GM19397 (cell line): ENCODE data around the gene IL26.

Source experiments
- ATAC-seq: cut with Tn5 transposase; IDR thresholded peaks from one replicate; pipeline ENCODE4 v1.9.1; 2021; ENCODE audit warnings: mild to moderate bottlenecking, moderate library complexity; ENCODE audit not compliant: unreplicated experiment

The IL26 gene

GRCh38 chr12:68225576-68226476 lies at the start of gene IL26:
Gene IL26 (minus strand): TSS chr12:68225810. CDS start chr12:68225756, 54 bp downstream.
- no peak for ATAC-seq

DNA sequence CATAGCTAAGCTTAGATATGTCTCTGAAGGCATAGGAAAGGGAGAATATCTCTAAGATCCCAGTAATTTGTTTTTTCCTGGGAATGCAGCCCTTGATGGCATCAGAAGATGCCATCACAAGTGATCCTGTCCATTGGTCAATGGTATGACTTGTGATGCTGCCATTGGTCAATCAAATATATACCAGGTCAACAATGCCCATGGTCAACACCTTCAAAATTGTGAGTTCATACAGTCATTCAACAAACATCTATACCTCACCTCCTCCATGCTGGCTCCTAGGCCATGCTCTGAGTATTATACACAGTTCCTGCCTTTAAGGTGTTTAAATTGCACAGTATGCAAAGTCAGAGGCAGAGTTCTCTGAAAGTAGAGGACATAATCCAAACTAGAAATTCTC lies 47.1 kb upstream of the IL26 start:
- no peak for ATAC-seq

DNA sequence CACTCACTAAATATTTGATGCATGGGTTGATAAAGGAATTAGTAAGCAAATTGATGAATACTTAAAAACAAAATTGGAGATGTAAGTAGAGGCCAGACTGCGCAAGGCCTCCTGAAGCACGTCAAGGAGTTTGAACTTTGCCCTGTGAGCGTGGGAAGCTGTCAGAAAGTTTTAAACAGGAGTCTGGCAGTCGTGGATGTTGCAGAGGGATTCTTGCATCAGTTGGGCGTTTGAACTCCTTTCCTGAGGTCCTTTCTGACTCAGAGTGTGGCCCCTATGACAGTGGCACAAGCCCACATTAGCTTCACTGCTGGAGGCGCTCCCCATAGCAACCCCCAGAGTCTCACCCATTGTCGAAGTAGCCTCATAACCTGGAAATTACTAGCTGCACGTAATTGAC lies 45.7 kb upstream of the IL26 start:
- ATAC-seq = no peak

DNA sequence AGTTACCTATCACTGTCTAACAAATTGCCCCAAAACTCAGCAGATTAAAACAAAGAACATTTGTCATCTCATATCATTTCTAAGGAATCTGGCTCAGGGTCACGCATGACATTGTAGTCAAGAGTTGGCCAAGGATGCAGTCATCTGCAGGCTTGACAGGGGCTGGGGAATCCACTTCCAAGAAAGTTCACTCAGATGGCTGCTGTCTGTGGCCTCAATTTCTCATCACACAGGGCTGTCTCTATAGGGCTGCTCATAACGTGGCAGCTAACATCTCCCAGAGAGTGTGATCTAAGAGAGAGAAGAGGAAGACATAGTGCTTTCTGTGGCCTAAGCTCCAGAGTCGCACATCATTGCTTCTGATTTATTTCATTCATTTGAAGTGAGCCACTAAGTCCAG lies 44.7 kb upstream of the IL26 start:
- ATAC-seq = no peak

- ATAC-seq = no peak
Measured at GRCh38 chr12:68269779-68270178, 44.2 kb upstream of the IL26 start.

DNA sequence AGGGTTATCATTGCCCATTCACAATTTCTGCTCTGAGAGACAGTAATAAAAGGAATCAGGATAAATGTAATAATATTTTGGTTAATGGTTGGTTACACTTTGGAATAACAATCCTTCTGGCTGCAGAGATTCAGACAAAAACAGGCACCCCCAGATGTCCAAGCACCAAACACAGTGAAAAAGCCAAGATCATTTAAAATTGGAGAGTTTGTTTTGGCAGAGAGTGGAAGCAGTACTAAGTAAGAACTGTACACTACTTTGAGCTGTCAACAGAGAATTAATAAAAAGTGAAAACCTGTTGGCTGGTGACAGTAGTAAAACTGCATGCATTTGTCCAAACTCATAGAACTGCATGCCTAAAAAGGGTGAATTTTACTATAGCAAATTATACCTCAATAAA lies 43.4 kb upstream of the IL26 start:
- no peak for ATAC-seq

DNA sequence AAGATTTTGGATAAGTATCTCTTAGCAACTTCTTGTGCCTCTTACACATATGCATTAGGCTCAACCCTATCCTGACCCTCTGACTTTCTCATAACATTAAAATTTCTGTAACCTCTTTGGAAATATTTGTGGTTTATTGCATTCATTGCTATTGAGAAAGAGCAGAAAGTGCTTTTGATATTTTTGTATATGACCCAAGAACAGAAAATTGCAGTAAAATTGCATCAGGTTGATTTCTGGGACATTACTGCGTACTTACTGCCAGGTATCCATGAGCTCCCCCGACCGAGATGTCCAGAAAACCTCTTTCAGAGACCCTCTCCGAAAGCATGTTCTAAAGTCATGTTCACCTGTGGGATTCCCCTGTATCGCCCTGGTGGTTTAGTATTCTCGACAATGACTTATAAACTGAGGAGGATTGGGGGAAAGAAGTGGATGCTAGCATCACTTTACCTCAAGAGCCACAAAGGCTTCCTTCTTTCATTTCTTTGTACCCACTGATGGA lies 42.3 kb upstream of the IL26 start:
- ATAC-seq = no peak

GRCh38 chr12:68264857-68265256 lies 39.2 kb upstream of the IL26 start:
- ATAC-seq = no peak

DNA sequence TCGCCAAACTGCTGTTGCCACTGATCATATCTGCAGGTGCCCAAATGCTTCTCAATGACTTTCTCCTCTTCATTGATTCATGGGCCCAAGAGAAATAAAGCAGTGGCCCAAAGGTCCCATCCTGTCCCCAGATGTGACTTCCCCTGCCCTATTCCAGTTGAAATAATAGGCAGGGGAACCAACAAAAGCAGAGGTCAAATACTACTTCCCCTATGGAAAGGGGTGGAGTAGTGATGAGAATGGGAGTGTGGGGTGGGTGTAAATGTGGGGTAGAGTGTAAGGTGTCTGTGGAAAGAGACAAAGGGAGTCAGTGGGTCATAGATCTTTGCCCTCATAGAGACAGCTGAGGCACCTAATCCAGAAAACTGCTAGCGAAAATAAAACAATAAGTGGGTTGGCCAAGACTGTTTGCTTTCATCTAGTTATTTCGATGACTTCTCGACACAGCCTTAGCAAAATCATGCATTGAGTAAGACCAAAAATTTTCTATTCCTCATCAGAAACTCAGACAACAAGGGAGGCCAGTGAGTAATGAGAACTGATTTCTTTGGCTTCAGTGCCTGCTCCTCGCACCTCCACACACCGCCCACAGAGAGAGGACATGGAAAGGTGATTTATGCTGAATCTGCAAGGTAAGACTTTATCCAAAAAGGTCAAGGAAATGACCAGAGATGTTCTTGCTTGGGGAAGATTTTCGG lies 38.7 kb upstream of the IL26 start:
- no peak for ATAC-seq

DNA sequence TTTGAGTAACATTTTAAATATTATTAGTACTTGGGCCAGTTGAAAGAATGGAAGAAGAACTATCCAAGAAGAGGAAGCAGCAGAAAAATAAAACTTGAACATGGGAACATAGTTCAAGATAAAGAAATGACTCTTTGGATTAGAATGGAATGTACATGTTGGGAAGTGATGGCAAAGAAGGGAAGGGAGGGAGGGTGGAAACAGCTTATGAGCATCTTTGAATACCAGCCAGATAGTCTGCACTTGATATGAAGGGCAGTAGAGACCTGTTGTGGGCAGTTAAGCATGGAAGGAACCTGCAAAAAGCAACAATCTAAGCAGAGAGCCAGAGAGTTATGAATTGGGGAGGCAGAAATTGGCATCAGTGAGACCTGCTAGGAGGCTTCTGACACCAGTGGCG lies 37.8 kb upstream of the IL26 start:
- no peak for ATAC-seq

- ATAC-seq = no peak
Measured at GRCh38 chr12:68261896-68262295, 36.3 kb upstream of the IL26 start.

GRCh38 chr12:68260153-68260552 lies 34.5 kb upstream of the IL26 start:
- ATAC-seq = no peak

DNA sequence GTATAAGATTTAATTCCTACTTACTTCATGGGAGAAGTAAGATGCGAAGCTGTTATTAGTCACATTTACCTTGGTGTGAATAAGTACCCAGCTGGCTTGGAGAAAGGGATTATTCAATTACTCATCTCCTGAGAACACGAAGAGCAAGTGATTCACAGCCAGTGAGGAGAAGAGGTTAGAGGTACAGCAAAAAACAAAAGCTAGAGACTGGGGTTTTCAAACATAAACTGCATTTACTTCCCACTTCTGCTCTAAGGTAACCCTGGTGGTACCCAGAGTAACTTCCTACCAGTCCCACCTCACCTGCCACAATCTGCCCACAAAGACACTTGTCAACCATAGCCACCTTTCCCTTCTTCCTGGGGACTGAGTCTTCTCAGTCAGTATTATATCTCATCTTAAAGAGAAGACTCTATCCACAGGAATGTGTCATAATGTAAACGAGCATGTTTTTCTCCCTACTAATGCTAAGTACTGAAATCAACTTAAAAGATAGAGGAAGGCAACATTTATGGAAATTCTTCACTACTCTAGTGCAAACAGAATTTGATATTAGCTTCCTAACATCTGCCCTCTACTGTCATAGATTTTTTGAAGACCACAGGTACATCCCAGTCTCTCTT lies 33.8 kb upstream of the IL26 start:
- ATAC-seq = no peak

- ATAC-seq = no peak
Measured at GRCh38 chr12:68253504-68253903, 27.9 kb upstream of the IL26 start, which contains the start of gene IL22. Gene IL22 (minus strand): TSS chr12:68253604. CDS start chr12:68253448, 156 bp downstream.

DNA sequence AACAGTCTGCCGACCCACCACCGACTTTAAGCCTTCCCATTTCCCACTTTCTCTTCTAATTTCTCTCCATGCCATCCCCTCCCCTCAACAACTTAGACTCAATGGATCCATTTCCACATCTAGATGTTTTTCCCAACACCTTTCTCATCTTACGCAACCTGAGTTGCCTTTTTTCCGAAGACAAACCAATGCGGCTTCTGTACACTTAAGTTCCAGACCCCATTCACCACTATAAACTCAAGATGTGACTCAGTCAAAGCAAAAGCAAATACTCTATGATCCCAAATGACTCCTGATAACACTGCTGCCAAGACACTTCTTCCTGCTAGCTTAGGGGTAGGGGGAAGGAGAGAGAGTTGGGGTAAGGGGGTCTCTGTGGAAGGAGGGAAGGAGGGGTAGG lies 26.5 kb upstream of the IL26 start:
- no peak for ATAC-seq

DNA sequence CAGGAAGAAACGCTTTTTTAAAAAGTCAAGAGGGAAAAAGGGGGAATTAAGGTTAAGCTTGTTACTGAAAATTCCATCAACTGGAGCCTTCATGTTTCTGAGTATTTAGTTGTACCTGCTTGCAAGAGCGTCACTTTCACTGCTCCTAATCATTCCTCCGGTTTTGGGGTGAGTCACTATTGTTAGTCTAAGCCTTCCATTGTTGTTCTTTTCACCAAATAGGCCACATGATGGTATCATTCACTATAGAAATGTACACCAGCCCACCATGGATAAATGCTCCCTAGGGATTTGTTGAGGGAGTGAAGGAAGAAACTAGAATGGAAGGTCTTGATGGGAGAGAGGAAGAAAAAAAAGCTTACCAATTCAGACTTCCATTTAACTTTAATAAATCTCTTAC lies 24.8 kb upstream of the IL26 start:
- ATAC-seq = no peak

DNA sequence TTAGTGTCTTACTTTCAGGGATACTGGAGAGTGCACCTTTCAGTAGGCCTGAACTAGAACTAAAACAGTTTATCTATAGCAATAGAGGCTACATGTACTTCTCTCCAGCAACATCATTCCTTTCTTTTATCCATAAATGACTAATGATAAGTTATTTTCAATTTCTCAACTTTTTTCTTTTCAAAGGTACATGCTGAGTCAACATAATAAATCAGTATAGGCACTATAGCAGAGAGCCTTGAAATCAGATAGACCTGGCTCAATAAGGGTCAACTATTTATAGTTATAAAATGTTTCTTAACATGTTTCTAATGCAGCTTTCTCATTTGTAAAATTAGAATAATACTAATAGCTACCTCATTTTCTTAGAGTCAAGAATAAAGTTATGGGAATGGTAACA lies 22.2 kb upstream of the IL26 start:
- no peak for ATAC-seq

DNA sequence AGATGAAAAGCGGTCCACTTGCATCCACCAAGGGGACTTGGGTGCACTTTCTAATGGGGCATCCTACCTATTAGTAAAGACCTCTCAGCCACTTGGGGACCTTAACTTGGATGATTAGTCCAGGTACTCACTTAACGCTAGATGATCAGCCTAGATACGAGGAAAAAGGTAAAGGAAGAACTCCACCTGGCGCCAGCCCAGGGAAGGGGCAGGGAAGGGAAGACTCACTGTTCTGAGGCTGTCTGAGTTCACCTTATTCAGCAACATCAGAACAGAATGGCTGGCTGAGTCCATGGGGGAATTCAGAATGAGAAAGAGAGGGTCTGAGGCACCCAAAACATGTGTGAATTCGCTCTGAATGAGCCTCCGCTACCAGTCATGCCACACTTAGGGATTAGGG lies 20.7 kb upstream of the IL26 start:
- ATAC-seq = no peak

- ATAC-seq = no peak
Measured at GRCh38 chr12:68245180-68246021, 19.8 kb upstream of the IL26 start.

- no peak for ATAC-seq
Measured at GRCh38 chr12:68242777-68243176, 17.2 kb upstream of the IL26 start.

DNA sequence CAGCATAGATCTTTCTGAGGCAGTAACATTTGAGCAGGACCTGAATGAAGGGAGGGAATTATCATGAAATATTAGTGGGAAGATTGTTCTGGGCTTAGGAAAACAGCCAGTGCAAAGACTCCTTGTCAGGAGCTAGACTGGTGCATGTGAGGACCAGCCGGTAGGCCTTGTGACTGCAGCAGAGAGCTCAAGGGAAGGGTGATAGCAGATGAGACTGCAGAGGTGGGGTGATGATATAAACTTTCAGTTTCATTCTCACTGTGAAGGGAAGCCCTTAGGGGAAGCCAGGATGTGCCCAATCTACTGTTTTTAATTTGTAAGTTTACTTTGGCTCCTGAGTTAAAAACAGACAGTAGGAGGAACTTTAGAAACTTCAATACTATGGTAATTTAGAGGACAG lies 15.4 kb upstream of the IL26 start:
- ATAC-seq = peak; percentile 97
